GM19238 (cell line): Measurements from ENCODE around the gene PODNL1.
"Not testable (repeated sequence)": the region's sequence is repeated elsewhere in the genome, so short reads cannot be mapped to it uniquely, and the experiment has no call there.

Source experiments
- DNase-seq: peaks from one replicate; pipeline ENCODE4 v3.0.0; 2011; ENCODE audit warnings: low spot score; ENCODE audit not compliant: insufficient read length

PODNL1 gene

DNA sequence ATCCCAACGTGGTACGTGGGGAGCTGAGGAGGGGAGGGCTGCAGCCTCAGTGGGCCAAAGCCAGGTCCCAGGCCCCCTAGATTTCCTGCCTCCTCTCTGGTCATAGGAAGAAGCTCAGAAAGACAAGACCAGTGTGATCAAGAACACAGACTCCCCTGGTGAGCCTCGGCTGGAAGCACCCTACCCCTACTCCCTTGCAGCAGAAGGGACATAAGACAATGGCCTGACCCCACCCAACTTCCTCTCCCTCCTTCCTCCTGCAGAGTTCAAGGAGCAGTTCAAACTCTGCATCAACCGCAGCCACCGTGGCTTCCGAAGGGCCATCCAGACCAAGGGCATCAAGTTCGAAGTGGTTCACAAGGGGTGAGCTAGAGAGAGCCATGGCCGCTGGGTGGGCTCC, 11.5 kb downstream of the PODNL1 start:
- DNase-seq: no peak

DNA sequence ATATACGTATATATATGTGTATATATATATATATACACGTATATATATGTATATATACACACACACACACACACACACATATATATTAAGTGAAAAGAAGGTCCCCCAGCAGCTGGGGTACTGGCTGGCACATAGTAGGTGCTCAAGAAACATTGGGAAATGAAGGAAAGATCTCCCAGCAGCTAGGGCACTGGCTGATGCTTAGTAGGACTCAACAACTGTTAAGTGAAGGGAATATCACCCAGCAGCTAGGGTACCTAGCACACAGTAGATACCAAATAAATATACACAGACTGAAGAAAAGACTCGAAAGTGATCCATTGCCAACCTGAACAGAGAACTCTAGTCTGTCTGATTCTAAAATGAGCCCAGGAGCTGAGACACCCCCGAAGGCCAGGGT, 12.2 kb downstream of the PODNL1 start:
- DNase-seq: no peak

DNA sequence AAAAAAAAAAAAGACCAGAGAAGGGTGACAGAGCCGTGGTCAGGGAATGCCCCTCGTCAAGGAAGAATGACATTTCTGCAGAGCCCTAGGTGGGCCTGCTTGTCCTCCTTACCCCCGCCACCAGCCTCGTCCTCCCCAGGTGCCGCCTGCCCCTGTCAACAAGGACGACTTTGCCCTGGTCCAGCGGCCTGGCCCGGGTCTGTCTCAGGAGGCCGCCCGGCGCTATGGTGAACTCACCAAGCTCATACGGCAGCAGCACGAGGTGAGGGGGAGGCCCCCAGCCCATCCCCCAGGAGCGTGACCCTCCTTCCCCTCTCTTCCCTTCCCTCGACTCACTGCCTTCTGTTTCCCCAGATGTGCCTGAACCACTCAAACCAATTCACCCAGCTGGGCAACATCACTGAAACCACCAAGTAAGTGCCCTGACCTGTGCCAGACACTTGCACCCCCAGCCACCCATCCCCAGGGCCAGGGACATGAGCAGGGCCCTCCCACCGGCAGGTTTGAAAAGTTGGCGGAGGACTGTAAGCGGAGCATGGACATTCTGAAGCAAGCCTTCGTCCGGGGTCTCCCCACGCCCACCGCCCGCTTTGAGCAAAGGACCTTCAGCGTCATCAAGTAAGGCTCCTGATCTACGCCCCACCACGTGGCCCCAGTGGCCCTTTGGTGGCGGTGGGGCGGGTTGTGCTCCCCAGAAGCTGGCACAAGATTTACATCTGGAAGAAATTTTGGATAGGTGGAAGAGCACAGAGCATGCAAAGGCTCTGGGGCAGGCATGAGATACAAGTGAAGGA, 14.8 kb downstream of the PODNL1 start:
- DNase-seq: no peak

- DNase-seq: not testable (repeated sequence)
These were observed 16.1 kb downstream of the PODNL1 start for GRCh38 chr19:13922118-13922517.

DNA sequence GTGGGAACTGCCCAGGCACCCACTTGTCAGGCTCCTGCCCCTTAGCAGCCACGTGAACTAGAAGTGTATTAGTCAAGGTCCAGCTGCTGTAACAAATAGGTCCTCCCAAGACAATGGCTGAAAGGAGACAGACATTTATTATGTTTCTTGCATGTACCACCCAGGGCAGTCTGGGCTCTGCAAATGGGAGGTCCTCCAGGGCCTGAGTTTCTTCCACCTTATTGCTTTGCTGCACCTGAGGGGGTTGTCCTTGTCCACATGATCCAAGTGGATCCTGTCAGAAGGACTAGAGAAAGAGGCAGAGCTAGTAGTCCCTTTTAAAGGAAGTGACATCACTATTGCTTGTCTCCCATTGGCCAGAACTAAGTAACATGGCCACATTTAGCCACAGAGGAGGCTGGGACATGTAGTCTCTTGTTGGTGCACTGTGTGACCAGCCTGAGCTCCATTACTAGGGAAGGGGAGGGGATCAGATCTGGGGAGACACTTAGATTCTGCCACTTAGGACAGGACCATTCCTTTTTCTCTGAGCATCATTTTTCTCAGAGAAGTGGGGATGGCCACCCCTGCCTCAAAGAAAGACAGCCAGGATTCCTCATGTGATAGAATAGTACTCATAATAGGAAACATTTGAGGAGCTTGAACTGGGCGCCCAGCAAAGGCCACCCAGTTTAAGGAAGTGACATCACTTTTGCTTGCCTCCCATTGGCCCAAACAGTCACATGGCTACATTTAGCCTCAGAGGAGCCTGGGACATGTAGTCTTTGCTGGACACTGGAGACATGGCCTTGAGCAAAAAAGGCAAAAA, 17.1 kb downstream of the PODNL1 start:
- DNase-seq: peak; percentile 48

GRCh38 chr19:13920524-13920923, 17.7 kb downstream of the PODNL1 start:
- no peak for DNase-seq

DNA sequence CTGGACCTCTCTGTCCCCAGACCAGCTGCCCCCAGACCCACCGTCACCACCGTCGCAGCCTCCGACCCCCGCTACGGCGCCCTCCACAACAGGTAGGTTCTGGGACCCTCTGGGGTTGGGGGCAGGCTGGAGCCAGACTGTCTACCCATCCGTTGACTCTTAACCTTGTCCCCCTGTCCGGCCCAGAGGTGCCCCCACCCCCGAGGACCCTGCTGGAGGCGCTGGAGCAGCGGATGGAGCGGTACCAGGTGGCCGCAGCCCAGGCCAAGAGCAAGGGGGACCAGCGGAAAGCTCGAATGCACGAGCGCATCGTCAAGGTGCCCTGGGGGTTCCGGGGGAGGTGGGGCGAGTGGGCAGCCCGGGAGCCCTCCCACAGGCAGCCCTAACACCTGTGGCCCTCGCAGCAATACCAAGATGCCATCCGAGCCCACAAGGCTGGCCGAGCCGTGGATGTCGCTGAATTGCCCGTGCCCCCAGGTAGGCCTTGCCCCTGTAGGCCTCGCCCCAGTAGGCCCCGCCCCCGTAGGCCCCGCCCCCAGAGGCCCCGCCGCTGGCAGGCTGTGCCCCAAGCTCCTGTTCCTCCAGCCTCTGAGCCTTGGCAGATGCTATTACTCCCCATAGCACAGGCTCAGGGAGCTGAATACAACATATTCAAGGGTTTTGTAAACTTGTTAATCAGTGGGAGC, 19.3 kb downstream of the PODNL1 start:
- no peak for DNase-seq

GRCh38 chr19:13917888-13918406, 20.3 kb downstream of the PODNL1 start:
- DNase-seq: no peak

- no peak for DNase-seq
These were observed 23.4 kb downstream of the PODNL1 start for GRCh38 chr19:13914777-13915176.

GRCh38 chr19:13913352-13913751, 24.9 kb downstream of the PODNL1 start:
- DNase-seq: no peak

DNA sequence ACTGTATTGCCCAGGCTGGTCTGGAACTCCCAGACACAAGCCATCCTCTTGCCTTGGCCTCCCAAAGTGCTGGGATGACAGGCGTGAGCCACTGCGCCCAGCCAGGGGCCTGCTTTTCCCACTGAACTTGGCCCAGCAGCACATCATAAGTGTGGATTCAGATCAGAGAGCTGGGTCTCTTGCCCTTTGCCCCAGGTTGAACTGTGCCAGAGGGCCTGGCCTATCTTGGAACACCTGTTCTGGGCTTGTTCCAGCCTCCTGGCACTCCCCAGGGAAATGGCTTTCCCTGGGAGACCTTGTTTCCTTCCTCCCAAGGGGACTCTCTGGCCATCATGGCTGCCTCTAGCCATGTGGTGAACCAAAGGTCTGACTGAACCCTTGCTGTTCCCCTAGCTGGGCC, 28.8 kb downstream of the PODNL1 start:
- no peak for DNase-seq

DNA sequence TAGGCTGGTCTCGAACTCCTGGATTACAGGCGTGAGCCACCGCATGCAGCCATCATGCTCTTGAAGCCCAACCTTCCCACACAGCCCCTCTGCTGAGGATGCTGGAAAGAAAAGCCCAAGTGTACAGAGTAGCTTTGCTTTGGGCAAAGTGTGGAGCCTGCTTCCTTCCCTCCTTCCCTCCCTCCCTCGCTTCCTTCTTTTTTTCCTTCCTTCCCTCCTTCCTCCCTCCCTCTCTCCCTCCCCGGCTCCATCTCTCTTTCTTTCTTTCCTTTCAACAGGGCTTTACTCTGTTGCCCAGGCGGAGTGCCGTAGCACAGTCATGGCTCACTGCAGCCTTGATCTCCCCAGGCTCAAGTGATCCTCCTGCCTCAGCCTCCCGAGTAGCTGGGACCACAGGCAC, 29.5 kb downstream of the PODNL1 start:
- no peak for DNase-seq

DNA sequence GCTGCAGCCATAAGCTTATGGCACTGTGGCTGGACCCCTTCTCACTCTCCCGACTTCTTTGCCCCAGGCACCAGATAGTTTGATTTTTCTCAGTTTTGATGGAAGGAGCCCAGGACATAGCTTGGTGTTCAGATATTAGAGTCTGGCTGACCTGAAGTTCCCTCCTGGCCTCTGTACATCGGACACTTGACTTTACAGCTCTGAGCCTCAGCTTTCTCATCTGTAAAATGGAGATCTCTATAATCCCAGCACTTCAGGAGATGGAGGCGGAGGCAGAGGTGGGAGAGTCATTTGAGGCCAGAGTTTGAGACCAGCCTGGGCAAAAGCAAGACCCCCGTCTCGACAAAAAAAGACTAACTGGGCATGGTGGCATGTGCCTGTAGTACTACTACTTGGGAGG, 31.3 kb downstream of the PODNL1 start:
- DNase-seq: no peak

- DNase-seq: no peak
These were observed 31.7 kb downstream of the PODNL1 start for GRCh38 chr19:13906521-13906904.

GRCh38 chr19:13905634-13906520, 32.3 kb downstream of the PODNL1 start, which contains the start of the genes BRME1 and CC2D1A:
Gene BRME1 (minus strand): TSS chr19:13906117. CDS start chr19:13904892, 1,225 bp downstream.
Gene CC2D1A (plus strand): TSS chr19:13906201. CDS start chr19:13906442, 241 bp downstream.
- peak; percentile 99 for DNase-seq

GRCh38 chr19:13902993-13903555, 35.1 kb downstream of the PODNL1 start:
- no peak for DNase-seq

DNA sequence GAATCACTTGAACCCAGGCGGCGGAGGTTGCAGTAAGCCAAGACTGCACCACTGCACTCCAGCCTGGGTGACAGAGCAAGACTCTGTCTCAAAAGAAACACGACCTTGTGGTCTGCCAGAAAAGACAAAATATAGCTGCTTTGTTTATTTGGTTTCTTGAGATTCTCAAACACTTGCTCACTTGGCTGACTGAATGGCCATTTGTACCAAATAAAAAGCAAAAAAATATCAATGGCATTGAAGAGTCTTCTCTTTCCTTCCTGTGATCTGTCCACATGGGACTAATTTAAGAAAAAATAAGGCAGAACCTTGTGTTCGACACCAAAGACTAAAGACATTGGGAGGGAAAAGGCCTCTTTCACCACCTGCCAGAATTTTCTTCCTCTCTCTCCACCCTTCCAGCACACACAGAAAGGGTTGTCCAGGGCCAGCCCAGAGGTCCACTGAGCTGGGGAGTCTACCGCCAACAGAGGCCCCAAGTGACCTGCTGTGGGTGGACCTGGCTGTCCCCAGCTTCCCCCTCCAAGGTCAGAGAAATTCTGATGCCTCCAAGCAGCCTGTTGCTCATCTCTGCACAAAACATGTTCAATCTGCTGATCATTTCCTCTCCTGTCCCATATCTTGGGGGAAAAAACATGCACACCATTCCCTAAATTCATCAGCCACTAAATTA, 38.2 kb downstream of the PODNL1 start:
- DNase-seq: no peak

- no peak for DNase-seq
These were observed 38.8 kb downstream of the PODNL1 start for GRCh38 chr19:13899393-13899792.

- no peak for DNase-seq
These were observed 42.0 kb downstream of the PODNL1 start for GRCh38 chr19:13896227-13896626.

- no peak for DNase-seq
These were observed 43.7 kb downstream of the PODNL1 start for GRCh38 chr19:13894552-13894951.
